PFSK-1 (cell line): ENCODE measurements around the gene CDX1.

Experiments
- FOXP2 ChIP-seq: optimal IDR thresholded peaks from 2 replicates; pipeline ENCODE3; 2011; ENCODE audit warnings: borderline replicate concordance, control low read depth, inconsistent platforms; ENCODE audit not compliant: insufficient read depth; ENCODE audit errors: extremely low read length, extremely low read depth
- POLR2AphosphoS5 ChIP-seq: IDR thresholded peaks from 2 replicates; pipeline ENCODE4 v1.6.1; 2012; ENCODE audit warnings: low read depth, mild to moderate bottlenecking, control low read depth, low read length, moderate library complexity
- SIN3A ChIP-seq: IDR thresholded peaks from 2 replicates; pipeline ENCODE4 v1.6.1; 2012; ENCODE audit warnings: mild to moderate bottlenecking, low read length, moderate library complexity, borderline replicate concordance; ENCODE audit not compliant: insufficient read depth
- TAF1 ChIP-seq: IDR thresholded peaks from 2 replicates; pipeline ENCODE4 v1.6.1; 2012; ENCODE audit warnings: low read length, control low read depth, borderline replicate concordance; ENCODE audit not compliant: insufficient read depth
- TF ChIP-seq, protein P1 (sequence below), 2 experiments: IDR thresholded peaks; 2 replicates each; pipeline versions ENCODE4 v1.6.1 to v1.8.0; 2011 to 2012; ENCODE audit warnings: low read depth in 2 of 2, low read length in 2 of 2, control low read depth in 1 of 2, inconsistent platforms in 1 of 2, mild to moderate bottlenecking in 1 of 2, moderate library complexity in 1 of 2; ENCODE audit not compliant: insufficient read depth in 1 of 2

CDX1 gene

DNA sequence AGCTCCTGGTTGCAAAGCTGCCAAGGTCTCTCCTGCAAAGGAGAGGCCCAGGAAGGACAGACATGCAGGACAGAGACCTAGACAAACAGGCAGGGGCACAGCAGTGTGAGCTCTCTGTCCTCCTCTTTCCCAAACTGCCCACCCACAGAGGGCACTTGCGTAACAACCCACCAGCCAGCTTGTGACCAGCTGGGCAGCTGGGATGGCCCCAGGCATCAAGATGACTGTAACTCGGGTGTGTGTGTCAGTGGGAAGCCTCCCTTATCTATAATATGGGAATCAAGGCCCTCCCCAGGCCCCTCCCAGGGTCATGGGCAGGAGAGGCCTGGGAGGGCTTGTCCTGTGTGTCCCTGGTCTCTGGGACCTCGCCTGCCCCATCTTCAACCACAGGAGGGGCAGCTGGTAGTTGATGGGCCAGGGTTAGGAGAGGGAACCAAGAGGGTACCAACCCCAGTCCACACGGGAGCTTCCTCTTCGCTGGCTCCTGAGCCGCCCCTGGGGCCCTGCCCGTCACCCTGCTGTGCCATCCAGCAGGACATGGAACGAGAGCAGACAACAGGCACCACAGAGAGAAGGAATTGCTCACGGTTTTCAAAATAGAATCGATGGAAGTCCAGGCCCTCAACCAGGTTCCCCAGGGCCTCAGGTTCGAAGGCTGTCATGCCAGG, 61.2 kb downstream of the CDX1 start:
- TF ChIP-seq, protein P1, sequence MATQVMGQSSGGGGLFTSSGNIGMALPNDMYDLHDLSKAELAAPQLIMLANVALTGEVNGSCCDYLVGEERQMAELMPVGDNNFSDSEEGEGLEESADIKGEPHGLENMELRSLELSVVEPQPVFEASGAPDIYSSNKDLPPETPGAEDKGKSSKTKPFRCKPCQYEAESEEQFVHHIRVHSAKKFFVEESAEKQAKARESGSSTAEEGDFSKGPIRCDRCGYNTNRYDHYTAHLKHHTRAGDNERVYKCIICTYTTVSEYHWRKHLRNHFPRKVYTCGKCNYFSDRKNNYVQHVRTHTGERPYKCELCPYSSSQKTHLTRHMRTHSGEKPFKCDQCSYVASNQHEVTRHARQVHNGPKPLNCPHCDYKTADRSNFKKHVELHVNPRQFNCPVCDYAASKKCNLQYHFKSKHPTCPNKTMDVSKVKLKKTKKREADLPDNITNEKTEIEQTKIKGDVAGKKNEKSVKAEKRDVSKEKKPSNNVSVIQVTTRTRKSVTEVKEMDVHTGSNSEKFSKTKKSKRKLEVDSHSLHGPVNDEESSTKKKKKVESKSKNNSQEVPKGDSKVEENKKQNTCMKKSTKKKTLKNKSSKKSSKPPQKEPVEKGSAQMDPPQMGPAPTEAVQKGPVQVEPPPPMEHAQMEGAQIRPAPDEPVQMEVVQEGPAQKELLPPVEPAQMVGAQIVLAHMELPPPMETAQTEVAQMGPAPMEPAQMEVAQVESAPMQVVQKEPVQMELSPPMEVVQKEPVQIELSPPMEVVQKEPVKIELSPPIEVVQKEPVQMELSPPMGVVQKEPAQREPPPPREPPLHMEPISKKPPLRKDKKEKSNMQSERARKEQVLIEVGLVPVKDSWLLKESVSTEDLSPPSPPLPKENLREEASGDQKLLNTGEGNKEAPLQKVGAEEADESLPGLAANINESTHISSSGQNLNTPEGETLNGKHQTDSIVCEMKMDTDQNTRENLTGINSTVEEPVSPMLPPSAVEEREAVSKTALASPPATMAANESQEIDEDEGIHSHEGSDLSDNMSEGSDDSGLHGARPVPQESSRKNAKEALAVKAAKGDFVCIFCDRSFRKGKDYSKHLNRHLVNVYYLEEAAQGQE (IDR thresholded peaks at IDR 0.05; ENCODE audit: insufficient read depth in 1 of 2, low read depth in 2 of 2, low read length in 2 of 2), result no peak
- TF ChIP-seq TAF1, result no peak
- no peak for TF ChIP-seq FOXP2
- TF ChIP-seq POLR2AphosphoS5, result no peak
- no peak for TF ChIP-seq SIN3A

DNA sequence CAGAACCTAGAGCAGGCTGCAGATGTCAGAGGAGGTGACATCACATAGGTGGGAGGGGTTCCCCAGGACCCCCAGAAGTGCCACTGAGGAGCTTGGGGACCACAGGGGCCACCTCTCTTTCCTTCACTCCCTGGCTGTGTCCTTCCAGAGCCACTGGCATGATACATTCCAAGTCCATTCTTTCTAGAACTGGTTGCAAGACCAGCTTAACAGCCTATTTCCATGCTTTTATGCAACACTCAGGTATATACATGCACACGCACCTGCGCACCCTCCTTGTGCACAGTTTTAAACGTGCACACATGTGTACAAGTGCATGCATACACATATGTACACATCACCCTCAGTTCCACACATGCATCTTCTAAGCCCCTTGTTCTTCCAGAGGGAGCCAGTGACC, 63.0 kb downstream of the CDX1 start:
- TF ChIP-seq SIN3A (no peak), TAF1 (no peak)

DNA sequence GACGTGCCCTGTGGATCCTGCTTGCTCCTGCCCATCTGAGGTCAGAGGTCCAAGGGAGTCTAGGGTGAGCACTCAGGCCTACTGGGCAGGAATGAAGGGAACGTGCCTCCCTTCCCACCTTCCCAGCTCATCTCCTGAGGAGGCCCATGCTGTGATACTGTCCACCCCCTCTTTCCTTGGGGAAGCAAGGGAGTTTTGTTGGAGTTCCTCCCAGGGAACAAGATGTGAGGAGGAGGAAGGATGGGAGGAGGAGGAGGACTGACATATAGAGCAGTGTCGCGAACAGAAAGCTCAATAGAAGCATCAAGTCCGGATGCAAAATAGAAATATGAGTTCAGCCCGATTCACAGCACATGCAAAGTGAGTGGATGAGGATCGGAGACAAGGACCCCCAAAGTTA, 64.3 kb downstream of the CDX1 start:
- TF ChIP-seq, protein P1 (IDR thresholded peaks at IDR 0.05; ENCODE audit: insufficient read depth in 1 of 2, low read depth in 2 of 2, low read length in 2 of 2), result no peak
- no peak for TF ChIP-seq SIN3A
- TF ChIP-seq TAF1, result no peak
- TF ChIP-seq FOXP2, result no peak
- no peak for TF ChIP-seq POLR2AphosphoS5
